Neural cell (in vitro differentiated cells): ENCODE measurements around the gene DHX30.

Experiments used
- CTCF ChIP-seq: fragments of 450-650 bp; IDR thresholded peaks from 2 replicates; pipeline ENCODE4 v1.5.1; 2014; ENCODE audit warnings: antibody characterized with exemption, mild to moderate bottlenecking, moderate library complexity; ENCODE audit not compliant: poor library complexity, severe bottlenecking
- EZH2 ChIP-seq: fragments of 200-600, 300-800 bp; shearing (Covaris generic), sonication (generic); IDR thresholded peaks from 2 replicates; pipeline ENCODE4 v1.6.1; 2014; ENCODE audit warnings: antibody characterized with exemption, low read length, borderline replicate concordance, mild to moderate bottlenecking; ENCODE audit not compliant: insufficient read depth, poor library complexity, severe bottlenecking
- POLR2AphosphoS5 ChIP-seq: IDR thresholded peaks from 2 replicates; pipeline ENCODE4 v1.6.1; 2012
- RAD21 ChIP-seq: fragments of 450-650 bp; conservative IDR thresholded peaks from 2 replicates; pipeline ENCODE4 v1.6.1; 2014; ENCODE audit warnings: antibody characterized with exemption, mild to moderate bottlenecking, moderate library complexity
- TF ChIP-seq, protein P1 (sequence below): IDR thresholded peaks from 2 replicates; pipeline ENCODE4 v1.6.1; 2012; ENCODE audit warnings: borderline replicate concordance

GRCh38 chr3:47846880-47847248 lies 43.9 kb downstream of the DHX30 start:
- TF ChIP-seq CTCF (no peak), POLR2AphosphoS5 (no peak), EZH2 (no peak), RAD21 (no peak)
- TF ChIP-seq, protein P1, sequence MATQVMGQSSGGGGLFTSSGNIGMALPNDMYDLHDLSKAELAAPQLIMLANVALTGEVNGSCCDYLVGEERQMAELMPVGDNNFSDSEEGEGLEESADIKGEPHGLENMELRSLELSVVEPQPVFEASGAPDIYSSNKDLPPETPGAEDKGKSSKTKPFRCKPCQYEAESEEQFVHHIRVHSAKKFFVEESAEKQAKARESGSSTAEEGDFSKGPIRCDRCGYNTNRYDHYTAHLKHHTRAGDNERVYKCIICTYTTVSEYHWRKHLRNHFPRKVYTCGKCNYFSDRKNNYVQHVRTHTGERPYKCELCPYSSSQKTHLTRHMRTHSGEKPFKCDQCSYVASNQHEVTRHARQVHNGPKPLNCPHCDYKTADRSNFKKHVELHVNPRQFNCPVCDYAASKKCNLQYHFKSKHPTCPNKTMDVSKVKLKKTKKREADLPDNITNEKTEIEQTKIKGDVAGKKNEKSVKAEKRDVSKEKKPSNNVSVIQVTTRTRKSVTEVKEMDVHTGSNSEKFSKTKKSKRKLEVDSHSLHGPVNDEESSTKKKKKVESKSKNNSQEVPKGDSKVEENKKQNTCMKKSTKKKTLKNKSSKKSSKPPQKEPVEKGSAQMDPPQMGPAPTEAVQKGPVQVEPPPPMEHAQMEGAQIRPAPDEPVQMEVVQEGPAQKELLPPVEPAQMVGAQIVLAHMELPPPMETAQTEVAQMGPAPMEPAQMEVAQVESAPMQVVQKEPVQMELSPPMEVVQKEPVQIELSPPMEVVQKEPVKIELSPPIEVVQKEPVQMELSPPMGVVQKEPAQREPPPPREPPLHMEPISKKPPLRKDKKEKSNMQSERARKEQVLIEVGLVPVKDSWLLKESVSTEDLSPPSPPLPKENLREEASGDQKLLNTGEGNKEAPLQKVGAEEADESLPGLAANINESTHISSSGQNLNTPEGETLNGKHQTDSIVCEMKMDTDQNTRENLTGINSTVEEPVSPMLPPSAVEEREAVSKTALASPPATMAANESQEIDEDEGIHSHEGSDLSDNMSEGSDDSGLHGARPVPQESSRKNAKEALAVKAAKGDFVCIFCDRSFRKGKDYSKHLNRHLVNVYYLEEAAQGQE: no peak
